Endothelial cell of umbilical vein (primary cell): ENCODE data around the gene KNCN. TPM values are rescaled to one million over a fixed set of nuclear protein-coding genes. Genes with fewer than 3 reads are reported as not detected.

Experiments used
- BruUV-seq: library from RNA; stranded (reverse); fragments of 400-500 nt; replicated peaks from 2 replicates; lab custom pipeline; 2021; lab: Mats Ljungman, UMichigan
- CTCF ChIA-PET: fragments of 300-600, 350-600 bp; sonication (Branson Sonifier 250); formaldehyde crosslinking; loops from one replicate; lab custom pipeline; 2021; ENCODE audit warnings: antibody characterized with exemption, inconsistent platforms; lab: Charles Lee
- POLR2A ChIA-PET: fragments of 300-600, 350-600 bp; sonication (Branson Sonifier 250); formaldehyde crosslinking; loops from one replicate; lab custom pipeline; 2021; ENCODE audit warnings: antibody characterized with exemption, inconsistent platforms; lab: Charles Lee
- DNase-seq: peaks from one replicate; pipeline ENCODE4 v3.0.0-alpha.2; 2011; ENCODE audit warnings: low read depth, low spot score
- FAIRE-seq: peaks from 2 replicates; lab custom pipeline; 2011; peaks lifted over from hg19 to GRCh38; lab: Jason Lieb, UNC
- H2AFZ ChIP-seq: 2 replicates; pipeline ENCODE4 v1.6.0; 2012; ENCODE audit warnings: low read depth, low read length, control low read depth, inconsistent platforms
- H3K27ac ChIP-seq: 2 replicates; pipeline ENCODE4 v1.5.1; 2011; ENCODE audit warnings: low read depth, mild to moderate bottlenecking, control low read depth, low read length, moderate library complexity; ENCODE audit not compliant: insufficient read depth
- H3K27me3 ChIP-seq, 2 experiments: 2 replicates each; pipeline versions ENCODE4 v1.6.0 to v1.6.1; 2011; ENCODE audit warnings: low read length in 2 of 2, mixed read lengths in 1 of 2; ENCODE audit not compliant: control insufficient read depth in 2 of 2, insufficient read depth in 2 of 2
- H3K36me3 ChIP-seq, 2 experiments: 2 replicates in 1 of 2; 3 replicates in 1 of 2; pipeline ENCODE4 v1.5.1; 2011; ENCODE audit warnings: low read length in 2 of 2, mild to moderate bottlenecking in 1 of 2, moderate library complexity in 1 of 2; ENCODE audit not compliant: control insufficient read depth in 2 of 2, insufficient read depth in 2 of 2; ENCODE audit errors: extremely low read depth in 1 of 2
- H3K4me1 ChIP-seq: 3 replicates; pipeline ENCODE4 v1.5.1; 2011; ENCODE audit warnings: mild to moderate bottlenecking, low read length; ENCODE audit not compliant: control insufficient read depth, insufficient read depth; ENCODE audit errors: extremely low read depth
- H3K4me2 ChIP-seq: 2 replicates; pipeline ENCODE4 v1.6.1; 2011; ENCODE audit warnings: low read length, control low read depth, mixed read lengths; ENCODE audit not compliant: insufficient read depth
- H3K4me3 ChIP-seq, 3 experiments: fragments of 200-600 bp in 1 of 3; sonication (generic), shearing (Covaris generic) in 1 of 3; replicated peaks in 1 of 3; 2 replicates each; pipeline ENCODE4 v1.5.1; 2011 to 2016; ENCODE audit warnings: control low read depth in 3 of 3, low read length in 3 of 3, mild to moderate bottlenecking in 2 of 3, inconsistent platforms in 1 of 3, low read depth in 1 of 3, moderate library complexity in 1 of 3; ENCODE audit not compliant: insufficient read depth in 1 of 3
- H3K79me2 ChIP-seq: 2 replicates; pipeline ENCODE4 v1.6.0; 2012; ENCODE audit warnings: low read length, inconsistent platforms; ENCODE audit not compliant: control insufficient read depth, insufficient read depth
- H3K9ac ChIP-seq: replicated peaks from 2 replicates; pipeline ENCODE3; 2011; ENCODE audit warnings: low read length, control low read depth; ENCODE audit not compliant: insufficient read depth; ENCODE audit errors: extremely low read depth
- H3K9me1 ChIP-seq: replicated peaks from 3 replicates; pipeline ENCODE4 v1.6.0; 2011; ENCODE audit warnings: mild to moderate bottlenecking, low read length; ENCODE audit not compliant: control insufficient read depth, insufficient read depth; ENCODE audit errors: extremely low read depth
- H3K9me3 ChIP-seq: replicated peaks from 2 replicates; pipeline ENCODE4 v1.5.1; 2012; ENCODE audit warnings: low read length, inconsistent platforms; ENCODE audit not compliant: control insufficient read depth, insufficient read depth
- H4K20me1 ChIP-seq: replicated peaks from 2 replicates; pipeline ENCODE3; 2011; ENCODE audit warnings: mild to moderate bottlenecking, low read length; ENCODE audit not compliant: control insufficient read depth, insufficient read depth; ENCODE audit errors: extremely low read depth
- EZH2 ChIP-seq: IDR thresholded peaks from 2 replicates; pipeline ENCODE4 v1.6.1; 2012; ENCODE audit warnings: borderline replicate concordance, low read depth, mild to moderate bottlenecking, moderate library complexity, low read length, inconsistent platforms; ENCODE audit not compliant: severe bottlenecking
- FOS ChIP-seq: IDR thresholded peaks from 2 replicates; pipeline ENCODE4 v1.6.1; 2011; ENCODE audit warnings: mild to moderate bottlenecking, low read length, moderate library complexity, borderline replicate concordance; ENCODE audit not compliant: insufficient read depth
- GATA2 ChIP-seq: IDR thresholded peaks from 2 replicates; pipeline ENCODE4 v1.7.0; 2011; ENCODE audit warnings: low read depth, mild to moderate bottlenecking, moderate library complexity, mixed read lengths, low read length; ENCODE audit not compliant: insufficient read length, insufficient read depth
- JUN ChIP-seq: IDR thresholded peaks from 2 replicates; pipeline ENCODE4 v1.6.1; 2011; ENCODE audit warnings: borderline replicate concordance, low read depth; ENCODE audit not compliant: insufficient read length, insufficient read depth
- MYC ChIP-seq: IDR thresholded peaks from one replicate; pipeline ENCODE4 v1.6.1; 2011; ENCODE audit warnings: mild to moderate bottlenecking, low read depth, low read length
- POLR2AphosphoS5 ChIP-seq: IDR thresholded peaks from 2 replicates; pipeline ENCODE4 v1.6.1; 2012; ENCODE audit warnings: low read depth, mild to moderate bottlenecking, control low read depth, low read length, moderate library complexity; ENCODE audit not compliant: insufficient read depth
- dilution Hi-C: fragments of 300-500 bp; cut with MboI; formaldehyde crosslinking; loops from one replicate; pipeline ENCODE4 v1.15.0; 2019; ENCODE audit warnings: low sequenced_read_pairs; ENCODE audit not compliant: extremely low pct_ligation_motif_present
- intact Hi-C: fragments of 100-400 bp; cut with micrococcal nuclease; formaldehyde crosslinking; loops from one replicate; pipeline ENCODE4 v1.10.0; 2022
- polyA plus RNA-seq, 4 experiments: library from polyadenylated mRNA; depleted of rRNA in 3 of 4; stranded (reverse) in 3 of 4; unstranded in 1 of 4; fragments of >200 nt; gene quantifications; 2 replicates each; pipeline versions ENCODE4 v1.2.1 to v1.2.3, GENCODE V29; 2011 to 2012; ENCODE audit warnings: missing spikeins in 1 of 4
- total RNA-seq: library from RNA; stranded (reverse); gene quantifications from 2 replicates; pipeline ENCODE4 v1.2.3, GENCODE V29; 2021
- TF ChIP-seq, protein P1 (sequence below): IDR thresholded peaks from 2 replicates; pipeline ENCODE4 v1.6.1; 2011; ENCODE audit not compliant: insufficient read depth, insufficient read length
- TF ChIP-seq, protein P2 (sequence below), 2 donors: IDR thresholded peaks; 1 replicate in 1 of 2; 2 replicates in 1 of 2; pipeline ENCODE4 v1.5.1; 2011; ENCODE audit warnings: low read length in 2 of 2, mild to moderate bottlenecking in 2 of 2, moderate library complexity in 2 of 2, control low read depth in 1 of 2, inconsistent platforms in 1 of 2, low read depth in 1 of 2; ENCODE audit not compliant: insufficient read depth in 1 of 2; ENCODE audit errors: extremely low read depth in 1 of 2

KNCN gene
- total and polyA plus RNA-seq, 2 donors (not counting 3 experiments of a cell fraction or from before 2014, with no cell fraction given), result not detected

DNA sequence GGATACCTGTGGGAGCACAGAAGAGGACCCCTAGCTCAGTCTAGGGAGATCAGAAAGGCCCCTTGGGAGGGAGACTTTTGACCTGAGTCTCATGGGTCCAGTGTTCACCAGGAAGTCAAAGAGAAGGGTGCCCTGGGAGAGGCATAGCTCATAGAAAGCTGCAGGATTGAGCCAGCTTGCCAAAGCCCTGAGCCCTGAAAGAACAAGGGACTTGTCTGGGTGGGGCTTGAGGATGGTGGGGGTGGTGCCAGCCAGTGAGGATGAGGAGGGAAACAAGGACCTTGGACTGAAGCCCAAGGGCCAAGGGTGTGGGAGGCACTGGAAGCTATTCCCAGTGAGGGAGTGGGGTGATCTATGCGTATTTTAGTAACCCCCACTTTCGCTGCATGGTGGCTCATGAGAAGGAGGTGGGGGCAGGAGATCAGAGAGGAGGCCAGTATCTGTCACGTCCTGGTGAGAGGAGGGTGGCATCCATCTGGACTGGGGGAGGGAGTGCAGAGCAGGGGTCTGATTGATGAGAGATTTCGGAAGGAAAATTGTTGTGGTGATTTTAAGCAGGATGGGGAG is 33.4 kb downstream of the KNCN start:
- Histone ChIP-seq H3K4me1 (no peaks in the 10 kb centered on the region), H3K9me1 (no peaks in the 10 kb centered on the region), H3K36me3 (no peaks in the 10 kb centered on the region), H3K79me2 (no peaks in the 10 kb centered on the region), H3K27ac (no peak overlapping the region), H3K4me2 (no peak overlapping the region), H4K20me1 (no peaks in the 10 kb centered on the region), H3K9me3 (no peaks in the 10 kb centered on the region), H3K27me3 (peaks cover 28 to 45% of the 10 kb centered on the region in 2 experiments), H3K4me3 (no peak overlapping the region), H3K9ac (no peak overlapping the region), H2AFZ (no peak overlapping the region)
- FAIRE-seq (no peak), DNase-seq (no peak)
- intact Hi-C loops, result no loop called here
- POLR2A ChIA-PET, result no interaction called here
- BruUV-seq, result no TSS peak
- TF ChIP-seq MYC (no peak), JUN (no peak), FOS (no peak), GATA2 (no peak), EZH2 (no peak), POLR2AphosphoS5 (no peak)
- TF ChIP-seq, protein P1, sequence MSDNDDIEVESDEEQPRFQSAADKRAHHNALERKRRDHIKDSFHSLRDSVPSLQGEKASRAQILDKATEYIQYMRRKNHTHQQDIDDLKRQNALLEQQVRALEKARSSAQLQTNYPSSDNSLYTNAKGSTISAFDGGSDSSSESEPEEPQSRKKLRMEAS, result no peak
- TF ChIP-seq, protein P2, sequence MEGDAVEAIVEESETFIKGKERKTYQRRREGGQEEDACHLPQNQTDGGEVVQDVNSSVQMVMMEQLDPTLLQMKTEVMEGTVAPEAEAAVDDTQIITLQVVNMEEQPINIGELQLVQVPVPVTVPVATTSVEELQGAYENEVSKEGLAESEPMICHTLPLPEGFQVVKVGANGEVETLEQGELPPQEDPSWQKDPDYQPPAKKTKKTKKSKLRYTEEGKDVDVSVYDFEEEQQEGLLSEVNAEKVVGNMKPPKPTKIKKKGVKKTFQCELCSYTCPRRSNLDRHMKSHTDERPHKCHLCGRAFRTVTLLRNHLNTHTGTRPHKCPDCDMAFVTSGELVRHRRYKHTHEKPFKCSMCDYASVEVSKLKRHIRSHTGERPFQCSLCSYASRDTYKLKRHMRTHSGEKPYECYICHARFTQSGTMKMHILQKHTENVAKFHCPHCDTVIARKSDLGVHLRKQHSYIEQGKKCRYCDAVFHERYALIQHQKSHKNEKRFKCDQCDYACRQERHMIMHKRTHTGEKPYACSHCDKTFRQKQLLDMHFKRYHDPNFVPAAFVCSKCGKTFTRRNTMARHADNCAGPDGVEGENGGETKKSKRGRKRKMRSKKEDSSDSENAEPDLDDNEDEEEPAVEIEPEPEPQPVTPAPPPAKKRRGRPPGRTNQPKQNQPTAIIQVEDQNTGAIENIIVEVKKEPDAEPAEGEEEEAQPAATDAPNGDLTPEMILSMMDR (IDR thresholded peaks at IDR 0.05; ENCODE audit: extremely low read depth in 1 of 2, insufficient read depth in 1 of 2, low read depth in 1 of 2, low read length in 2 of 2), result no peak
- CTCF ChIA-PET, result no interaction called here
- dilution Hi-C loops, result no loop called here
